Small intestine (tissue), 7 donors: ENCODE data around the gene RNF11. TPM values are rescaled to one million over a fixed set of nuclear protein-coding genes. Genes with fewer than 3 reads are reported as not detected.

ENCODE experiments used
- DNase-seq, 2 donors: peaks; one replicate each; pipeline versions ENCODE4 v3.0.0 to v3.0.0-alpha.2; 2013
- FAIRE-seq: peaks from 2 replicates; lab custom pipeline; 2012; peaks lifted over from hg19 to GRCh38; lab: Jason Lieb, UNC
- H3K27ac ChIP-seq, 3 donors: one replicate each; pipeline ENCODE4 v1.5.1; 2013; ENCODE audit warnings: low read length in 2 of 3, mild to moderate bottlenecking in 2 of 3, control low read depth in 1 of 3, inconsistent platforms in 1 of 3, low read depth in 1 of 3, moderate library complexity in 1 of 3
- H3K27me3 ChIP-seq, 3 donors: one replicate each; pipeline ENCODE4 v1.6.1; 2013; ENCODE audit warnings: low read length in 3 of 3, inconsistent platforms in 1 of 3; ENCODE audit not compliant: control insufficient read depth in 3 of 3, insufficient read depth in 3 of 3
- H3K36me3 ChIP-seq, 3 donors: one replicate each; pipeline ENCODE4 v1.6.1; 2013; ENCODE audit warnings: low read length in 3 of 3, inconsistent platforms in 1 of 3, low read depth in 1 of 3, mild to moderate bottlenecking in 1 of 3, moderate library complexity in 1 of 3; ENCODE audit not compliant: control insufficient read depth in 3 of 3, insufficient read depth in 2 of 3
- H3K4me1 ChIP-seq, 3 donors: one replicate each; pipeline ENCODE4 v1.6.1; 2013; ENCODE audit warnings: low read length in 2 of 3, inconsistent platforms in 1 of 3, low read depth in 1 of 3, mild to moderate bottlenecking in 1 of 3, moderate library complexity in 1 of 3; ENCODE audit not compliant: control insufficient read depth in 3 of 3, insufficient read depth in 2 of 3
- H3K4me3 ChIP-seq, 3 donors: one replicate each; pipeline ENCODE4 v1.5.1; 2013; ENCODE audit warnings: low read length in 3 of 3, control low read depth in 1 of 3, inconsistent platforms in 1 of 3, low read depth in 1 of 3, mild to moderate bottlenecking in 1 of 3, moderate library complexity in 1 of 3
- H3K9me3 ChIP-seq, 2 donors: one replicate each; pipeline ENCODE4 v1.6.1; 2013; ENCODE audit warnings: low read depth in 1 of 2, low read length in 1 of 2; ENCODE audit not compliant: control insufficient read depth in 2 of 2, insufficient read depth in 1 of 2
- WGBS, 3 donors: extraction: QIAGEN DNeasy Blood & Tissue Kit; methylation state at CpG; one replicate each; pipeline ENCODE4 v1.1.7; 2013; 5-methylcytosine and 5-hydroxymethylcytosine counted together
- polyA plus RNA-seq, 4 donors: library from polyadenylated mRNA; stranded (reverse) in 3 of 4; unstranded in 1 of 4; fragments of 200-250 nt in 3 of 4; fragments of 120-200 nt in 1 of 4; gene quantifications; one replicate each; pipeline versions ENCODE4 v1.2.1 to v1.2.3, GENCODE V29; 2013
- donor health status: healthy with polysubstance abuse.
- donor health status: control.
- donor health status: control.
- donor health status: Bipolar disorder and iron deficiency.
- donor health status: healthy.

RNF11 gene
- polyA plus RNA-seq, 4 donors: 41.9 to 88.6 (median 76.7) TPM

- H3K9me3 ChIP-seq: no peaks in the 10 kb centered on the region
- H3K36me3 ChIP-seq: peaks cover 0 to 9% (median 0%) of the 10 kb centered on the region in 3 donors
- WGBS, 3 donors: 89 to 91% (median 89%) methylated on average over 4 of the region's 4 CpGs
- H3K4me1 ChIP-seq: peaks cover 0 to 13% (median 7%) of the 10 kb centered on the region in 3 donors
- H3K27me3 ChIP-seq: no peaks in the 10 kb centered on the region
- no peak for FAIRE-seq
- H3K4me3 ChIP-seq: no peak overlapping the region
- no peak for DNase-seq
- no peak overlapping the region for H3K27ac ChIP-seq
Measured at GRCh38 chr1:51263147-51263877, 27.2 kb downstream of the RNF11 start.

GRCh38 chr1:51264451-51264850 lies 28.4 kb downstream of the RNF11 start:
- FAIRE-seq (no peak), DNase-seq (no peak)
- H3K27ac ChIP-seq: no peak overlapping the region
- peaks cover 0 to 12% (median 1%) of the 10 kb centered on the region in 3 donors for H3K36me3 ChIP-seq
- 40 to 65% (median 56%) methylated on average over 3 of the region's 3 CpGs for WGBS, 3 donors
- no peaks in the 10 kb centered on the region for H3K9me3 ChIP-seq
- H3K27me3 ChIP-seq: no peaks in the 10 kb centered on the region
- no peak overlapping the region for H3K4me3 ChIP-seq
- H3K4me1 ChIP-seq: peaks cover 0 to 18% (median 2%) of the 10 kb centered on the region in 3 donors

GRCh38 chr1:51265618-51266017 lies 29.5 kb downstream of the RNF11 start:
- no peaks in the 10 kb centered on the region for H3K9me3 ChIP-seq
- H3K27me3 ChIP-seq: no peaks in the 10 kb centered on the region
- peaks cover 0 to 18% (median 2%) of the 10 kb centered on the region in 3 donors for H3K4me1 ChIP-seq
- H3K36me3 ChIP-seq: peaks cover 0 to 15% (median 1%) of the 10 kb centered on the region in 3 donors
- no peak for DNase-seq
- FAIRE-seq: no peak
- no peak overlapping the region for H3K4me3 ChIP-seq
- H3K27ac ChIP-seq: no peak overlapping the region
- 81 to 89% (median 86%) methylated on average over 4 of the region's 4 CpGs for WGBS, 3 donors

GRCh38 chr1:51266181-51266580 lies 30.1 kb downstream of the RNF11 start:
- Histone ChIP-seq H3K36me3 (peaks cover 0 to 17% (median 6%) of the 10 kb centered on the region in 3 donors), H3K27ac (no peak overlapping the region), H3K4me1 (peaks cover 0 to 18% (median 2%) of the 10 kb centered on the region in 3 donors), H3K27me3 (no peaks in the 10 kb centered on the region), H3K9me3 (no peaks in the 10 kb centered on the region), H3K4me3 (no peak overlapping the region)
- WGBS, 3 donors: 94 to 100% (median 95%) methylated on average over 2 of the region's 2 CpGs
- no peak for DNase-seq
- FAIRE-seq: no peak

GRCh38 chr1:51266791-51267190 lies 30.7 kb downstream of the RNF11 start:
- 97% methylated on average over 4 of the region's 4 CpGs for WGBS, 3 donors
- H3K27ac ChIP-seq: no peak overlapping the region
- H3K36me3 ChIP-seq: peaks cover 0 to 14% (median 7%) of the 10 kb centered on the region in 3 donors
- FAIRE-seq (no peak), DNase-seq (no peak)
- no peaks in the 10 kb centered on the region for H3K27me3 ChIP-seq
- H3K9me3 ChIP-seq: no peaks in the 10 kb centered on the region
- H3K4me1 ChIP-seq: peaks cover 0 to 18% (median 2%) of the 10 kb centered on the region in 3 donors
- no peak overlapping the region for H3K4me3 ChIP-seq

GRCh38 chr1:51268634-51269033 lies 32.6 kb downstream of the RNF11 start:
- no peak overlapping the region for H3K4me3 ChIP-seq
- peaks cover 0 to 18% (median 2%) of the 10 kb centered on the region in 3 donors for H3K4me1 ChIP-seq
- FAIRE-seq: no peak
- H3K27ac ChIP-seq: no peak overlapping the region
- DNase-seq: no peak
- no peaks in the 10 kb centered on the region for H3K9me3 ChIP-seq
- WGBS, 3 donors: 60 to 77% (median 63%) methylated on average over 2 of the region's 2 CpGs
- H3K27me3 ChIP-seq: no peaks in the 10 kb centered on the region
- H3K36me3 ChIP-seq: peaks cover 0 to 11% (median 10%) of the 10 kb centered on the region in 3 donors

- H3K36me3 ChIP-seq: peaks cover 2 to 14% (median 12%) of the 10 kb centered on the region in 3 donors
- no peaks in the 10 kb centered on the region for H3K27me3 ChIP-seq
- DNase-seq: no peak
- no peak for FAIRE-seq
- H3K4me1 ChIP-seq: peaks cover 0 to 18% (median 0%) of the 10 kb centered on the region in 3 donors
- no peak overlapping the region for H3K4me3 ChIP-seq
- no peak overlapping the region for H3K27ac ChIP-seq
- no peaks in the 10 kb centered on the region for H3K9me3 ChIP-seq
Measured at GRCh38 chr1:51270751-51271150, 34.7 kb downstream of the RNF11 start.

GRCh38 chr1:51272916-51273315 lies 36.8 kb downstream of the RNF11 start:
- DNase-seq (no peak), FAIRE-seq (no peak)
- Histone ChIP-seq H3K4me3 (no peak overlapping the region), H3K27ac (no peak overlapping the region), H3K36me3 (peaks cover 2 to 17% (median 12%) of the 10 kb centered on the region in 3 donors), H3K4me1 (peaks cover 0 to 5% (median 0%) of the 10 kb centered on the region in 3 donors), H3K9me3 (no peaks in the 10 kb centered on the region), H3K27me3 (no peaks in the 10 kb centered on the region)
